Measurements from ENCODE around the gene ITPR2. TPM values are rescaled to one million over a fixed set of nuclear protein-coding genes. Genes with fewer than 3 reads are reported as not detected.
A peak's percentile ranks its signal among the peaks of the same experiment; 100 is the strongest.

Gene ITPR2
- total RNA-seq, 1 donor from 2014 or later = 16.7 TPM

DNA sequence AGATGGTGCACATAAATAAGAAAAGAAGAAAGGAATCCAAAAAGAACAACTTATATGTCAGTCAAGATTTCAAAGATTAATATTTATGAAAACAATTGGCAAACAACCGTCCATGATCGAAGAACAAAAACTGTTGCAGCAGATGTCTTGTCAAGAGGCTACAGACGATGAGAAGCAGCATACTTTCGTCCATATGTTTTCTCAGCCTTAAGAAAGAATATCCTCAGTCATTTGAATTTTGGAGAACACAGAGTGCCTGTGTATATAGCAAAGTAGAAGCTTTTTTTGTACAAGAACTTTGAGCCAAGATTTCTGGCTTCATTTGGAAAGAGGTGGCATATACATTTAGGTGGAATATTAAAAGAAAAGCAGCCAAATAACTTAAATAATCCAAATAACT lies 297.2 kb downstream of the ITPR2 start:
- H3K27ac Mint-ChIP-seq (ENCODE audit: unreplicated experiment) = no peak overlapping the region
- no peaks in the 10 kb centered on the region for H3K4me1 Mint-ChIP-seq
- no peak overlapping the region for H3K4me3 Mint-ChIP-seq
- H3K9me3 Mint-ChIP-seq = no peaks in the 10 kb centered on the region
- no peak for DNase-seq (ENCODE audit: low read depth, low spot score)
- TF ChIP-seq, protein P1, sequence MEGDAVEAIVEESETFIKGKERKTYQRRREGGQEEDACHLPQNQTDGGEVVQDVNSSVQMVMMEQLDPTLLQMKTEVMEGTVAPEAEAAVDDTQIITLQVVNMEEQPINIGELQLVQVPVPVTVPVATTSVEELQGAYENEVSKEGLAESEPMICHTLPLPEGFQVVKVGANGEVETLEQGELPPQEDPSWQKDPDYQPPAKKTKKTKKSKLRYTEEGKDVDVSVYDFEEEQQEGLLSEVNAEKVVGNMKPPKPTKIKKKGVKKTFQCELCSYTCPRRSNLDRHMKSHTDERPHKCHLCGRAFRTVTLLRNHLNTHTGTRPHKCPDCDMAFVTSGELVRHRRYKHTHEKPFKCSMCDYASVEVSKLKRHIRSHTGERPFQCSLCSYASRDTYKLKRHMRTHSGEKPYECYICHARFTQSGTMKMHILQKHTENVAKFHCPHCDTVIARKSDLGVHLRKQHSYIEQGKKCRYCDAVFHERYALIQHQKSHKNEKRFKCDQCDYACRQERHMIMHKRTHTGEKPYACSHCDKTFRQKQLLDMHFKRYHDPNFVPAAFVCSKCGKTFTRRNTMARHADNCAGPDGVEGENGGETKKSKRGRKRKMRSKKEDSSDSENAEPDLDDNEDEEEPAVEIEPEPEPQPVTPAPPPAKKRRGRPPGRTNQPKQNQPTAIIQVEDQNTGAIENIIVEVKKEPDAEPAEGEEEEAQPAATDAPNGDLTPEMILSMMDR (conservative IDR thresholded peaks at IDR 0.05) = no peak
- no peaks in the 10 kb centered on the region for H3K27me3 Mint-ChIP-seq (ENCODE audit: low read depth)
- H3K36me3 Mint-ChIP-seq (ENCODE audit: low read depth) = no peaks in the 10 kb centered on the region

DNA sequence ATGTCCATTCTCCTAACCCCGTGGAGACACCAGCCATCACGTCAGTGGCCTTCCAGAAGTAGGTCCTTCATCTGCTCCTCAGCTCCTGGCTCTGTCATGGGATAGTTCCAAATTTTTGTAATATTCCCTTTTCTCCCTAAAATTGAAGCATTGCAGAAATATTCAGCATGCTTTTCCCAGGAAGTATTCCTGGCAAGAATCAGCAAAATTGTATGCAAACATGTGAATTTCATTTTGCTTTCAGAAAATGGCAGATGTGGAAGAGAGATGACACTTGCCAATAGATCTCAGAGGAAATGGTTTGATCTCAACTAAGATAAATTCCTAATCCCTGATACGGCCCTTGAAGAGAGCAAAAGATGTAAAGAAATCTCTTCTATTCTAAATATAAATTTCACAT lies 298.9 kb downstream of the ITPR2 start:
- Mint-ChIP-seq H3K4me3 (no peak overlapping the region), H3K4me1 (no peaks in the 10 kb centered on the region), H3K9me3 (no peaks in the 10 kb centered on the region), H3K27ac (ENCODE audit: unreplicated experiment) (no peak overlapping the region), H3K27me3 (ENCODE audit: low read depth) (no peaks in the 10 kb centered on the region), H3K36me3 (ENCODE audit: low read depth) (no peaks in the 10 kb centered on the region)
- DNase-seq (ENCODE audit: low read depth, low spot score) = no peak
- TF ChIP-seq, protein P1 (conservative IDR thresholded peaks at IDR 0.05) = no peak

- Mint-ChIP-seq H3K9me3 (no peaks in the 10 kb centered on the region), H3K27ac (ENCODE audit: unreplicated experiment) (peak overlapping the region; percentile 15), H3K4me1 (no peaks in the 10 kb centered on the region), H3K36me3 (ENCODE audit: low read depth) (no peaks in the 10 kb centered on the region), H3K27me3 (ENCODE audit: low read depth) (no peaks in the 10 kb centered on the region), H3K4me3 (no peak overlapping the region)
- DNase-seq (ENCODE audit: low read depth, low spot score) = no peak
- TF ChIP-seq, protein P1 (conservative IDR thresholded peaks at IDR 0.05) = no peak
Observed at GRCh38 chr12:26533211-26533610, 299.8 kb downstream of the ITPR2 start.

DNA sequence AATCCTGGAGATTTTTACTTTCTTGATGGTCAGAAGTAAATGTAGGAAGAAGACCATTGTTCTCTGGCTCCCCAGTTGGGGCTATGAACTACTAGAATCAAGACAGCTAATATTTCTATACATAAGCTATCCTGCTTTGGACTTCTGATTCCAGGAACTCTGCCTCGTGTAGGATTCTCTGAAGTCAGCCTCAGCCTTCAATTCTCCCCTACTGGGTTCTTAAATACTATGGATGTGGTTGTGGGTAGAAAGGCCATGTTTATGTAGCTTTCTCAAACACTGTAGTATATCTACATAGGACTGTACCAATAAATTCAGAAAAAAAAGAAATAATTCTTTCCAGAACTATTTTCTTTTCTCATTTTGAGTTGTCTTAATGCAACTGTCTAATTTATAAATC lies 302.5 kb downstream of the ITPR2 start:
- TF ChIP-seq, protein P1 (conservative IDR thresholded peaks at IDR 0.05) = no peak
- DNase-seq (ENCODE audit: low read depth, low spot score) = no peak
- Mint-ChIP-seq H3K27me3 (ENCODE audit: low read depth) (no peaks in the 10 kb centered on the region), H3K4me1 (no peaks in the 10 kb centered on the region), H3K27ac (ENCODE audit: unreplicated experiment) (no peak overlapping the region), H3K9me3 (peaks cover 10% of the 10 kb centered on the region), H3K36me3 (ENCODE audit: low read depth) (peaks cover 5% of the 10 kb centered on the region), H3K4me3 (no peak overlapping the region)

GRCh38 chr12:26528943-26529342 lies 304.1 kb downstream of the ITPR2 start:
- Mint-ChIP-seq H3K27ac (ENCODE audit: unreplicated experiment) (no peak overlapping the region), H3K27me3 (ENCODE audit: low read depth) (no peaks in the 10 kb centered on the region), H3K36me3 (ENCODE audit: low read depth) (peaks cover 5% of the 10 kb centered on the region), H3K4me1 (no peaks in the 10 kb centered on the region), H3K4me3 (no peak overlapping the region), H3K9me3 (peaks cover 10% of the 10 kb centered on the region)
- no peak for DNase-seq (ENCODE audit: low read depth, low spot score)
- TF ChIP-seq, protein P1 (conservative IDR thresholded peaks at IDR 0.05) = no peak

GRCh38 chr12:26527682-26528081 lies 305.3 kb downstream of the ITPR2 start:
- Mint-ChIP-seq H3K27ac (ENCODE audit: unreplicated experiment) (no peak overlapping the region), H3K27me3 (ENCODE audit: low read depth) (no peaks in the 10 kb centered on the region), H3K4me1 (no peaks in the 10 kb centered on the region), H3K4me3 (no peak overlapping the region), H3K9me3 (peaks cover 10% of the 10 kb centered on the region), H3K36me3 (ENCODE audit: low read depth) (peaks cover 5% of the 10 kb centered on the region)
- TF ChIP-seq, protein P1 (conservative IDR thresholded peaks at IDR 0.05) = no peak
- DNase-seq (ENCODE audit: low read depth, low spot score) = no peak
